WTC11 (cell line): ENCODE measurements around the gene PRKAR2B. TPM values are rescaled to one million over a fixed set of nuclear protein-coding genes. Genes with fewer than 3 reads are reported as not detected.

Experiments
- ATAC-seq: fragments of 200-7000 bp; cut with Tn5 transposase; 2 replicates; pipeline ENCODE4 v1.10.0; 2021; ENCODE audit warnings: mild to moderate bottlenecking, moderate library complexity
- CTCF ChIA-PET: fragments of 300-600 bp; sonication (Branson Sonifier 250); formaldehyde crosslinking; loops from one replicate; lab custom pipeline; 2021; ENCODE audit warnings: antibody characterized with exemption; lab: Charles Lee
- POLR2A ChIA-PET: fragments of 350-600 bp; sonication (Branson Sonifier 250); formaldehyde crosslinking; loops from one replicate; lab custom pipeline; 2021; ENCODE audit warnings: antibody characterized with exemption; lab: Charles Lee
- DNase-seq: peaks from one replicate; pipeline ENCODE4 v3.0.0; 2021; ENCODE audit warnings: low spot score
- H3K27ac Mint-ChIP-seq: 2 replicates; pipeline ENCODE4 v1.8.0; 2021; ENCODE audit warnings: mixed read lengths
- H3K27me3 Mint-ChIP-seq: 2 replicates; pipeline ENCODE4 v1.8.0; 2021; ENCODE audit warnings: low read depth, mild to moderate bottlenecking, moderate library complexity, mixed read lengths
- H3K36me3 Mint-ChIP-seq: 2 replicates; pipeline ENCODE4 v1.8.0; 2021; ENCODE audit warnings: mixed read lengths
- H3K4me1 Mint-ChIP-seq: 2 replicates; pipeline ENCODE4 v1.8.0; 2022; ENCODE audit warnings: mixed read lengths
- H3K4me3 Mint-ChIP-seq: 2 replicates; pipeline ENCODE4 v1.8.0; 2021; ENCODE audit warnings: mild to moderate bottlenecking, moderate library complexity, mixed read lengths
- H3K9me3 Mint-ChIP-seq: 2 replicates; pipeline ENCODE4 v1.8.0; 2021; ENCODE audit warnings: mixed read lengths
- ATF1 ChIP-seq: sonication (generic); formaldehyde crosslinking; IDR thresholded peaks from 2 replicates; pipeline ENCODE4 v1.8.1; 2023; ENCODE audit warnings: mild to moderate bottlenecking, moderate library complexity, missing genetic modification reagents
- CREM ChIP-seq: sonication (generic); formaldehyde crosslinking; IDR thresholded peaks from 2 replicates; pipeline ENCODE4 v1.8.1; 2022; ENCODE audit warnings: mild to moderate bottlenecking, missing genetic modification reagents, moderate library complexity
- ESRRA ChIP-seq: sonication (generic); formaldehyde crosslinking; IDR thresholded peaks from 2 replicates; pipeline ENCODE4 v1.8.1; 2022; ENCODE audit warnings: mild to moderate bottlenecking, missing genetic modification reagents, borderline replicate concordance
- ETV6 ChIP-seq: sonication (generic); formaldehyde crosslinking; IDR thresholded peaks from 2 replicates; pipeline ENCODE4 v1.8.1; 2022; ENCODE audit warnings: mild to moderate bottlenecking, missing genetic modification reagents
- FOXK1 ChIP-seq: sonication (generic); formaldehyde crosslinking; IDR thresholded peaks from 2 replicates; pipeline ENCODE4 v1.8.0; 2022; ENCODE audit warnings: mild to moderate bottlenecking, moderate library complexity, missing genetic modification reagents
- FOXP1 ChIP-seq: sonication (generic); formaldehyde crosslinking; IDR thresholded peaks from 2 replicates; pipeline ENCODE4 v1.8.0; 2022; ENCODE audit warnings: missing genetic modification reagents, mild to moderate bottlenecking, moderate library complexity, borderline replicate concordance
- NR1H2 ChIP-seq: sonication (generic); formaldehyde crosslinking; IDR thresholded peaks from 2 replicates; pipeline ENCODE4 v1.9.0; 2021; ENCODE audit warnings: mild to moderate bottlenecking, moderate library complexity, missing genetic modification reagents
- NR3C1 ChIP-seq: sonication (generic); formaldehyde crosslinking; conservative IDR thresholded peaks from 2 replicates; pipeline ENCODE4 v1.8.1; 2023; ENCODE audit warnings: low read depth, mild to moderate bottlenecking, missing genetic modification reagents
- ZNF121 ChIP-seq: sonication (generic); formaldehyde crosslinking; IDR thresholded peaks from 2 replicates; pipeline ENCODE4 v1.8.0; 2023; ENCODE audit warnings: missing genetic modification reagents
- ZNF138 ChIP-seq: sonication (generic); formaldehyde crosslinking; conservative IDR thresholded peaks from 2 replicates; pipeline ENCODE4 v1.8.1; 2022; ENCODE audit warnings: mild to moderate bottlenecking, moderate library complexity, missing genetic modification reagents
- ZNF219 ChIP-seq: sonication (generic); formaldehyde crosslinking; IDR thresholded peaks from 2 replicates; pipeline ENCODE4 v1.8.0; 2023; ENCODE audit warnings: missing genetic modification reagents, mild to moderate bottlenecking, borderline replicate concordance
- total RNA-seq: library from RNA; stranded (reverse); gene quantifications from 3 replicates; pipeline ENCODE4 v1.2.3, GENCODE V29; 2021
- TF ChIP-seq, protein P1 (sequence below): sonication (generic); formaldehyde crosslinking; IDR thresholded peaks from 2 replicates; pipeline ENCODE4 v1.8.0; 2022; ENCODE audit warnings: missing genetic modification reagents
- TF ChIP-seq, protein P2 (sequence below): sonication (generic); formaldehyde crosslinking; IDR thresholded peaks from 2 replicates; pipeline ENCODE4 v1.8.0; 2023; ENCODE audit warnings: missing genetic modification reagents
- TF ChIP-seq, protein P3 (sequence below): sonication (generic); formaldehyde crosslinking; IDR thresholded peaks from 2 replicates; pipeline ENCODE4 v1.8.1; 2022; ENCODE audit warnings: low read depth, missing genetic modification reagents, borderline replicate concordance
- TF ChIP-seq, protein P4 (sequence below): sonication (generic); formaldehyde crosslinking; conservative IDR thresholded peaks from 2 replicates; pipeline ENCODE4 v1.8.1; 2023; ENCODE audit warnings: mild to moderate bottlenecking, low read depth, missing genetic modification reagents, moderate library complexity
- TF ChIP-seq, protein P5 (sequence below): sonication (generic); formaldehyde crosslinking; IDR thresholded peaks from 2 replicates; pipeline ENCODE4 v1.8.1; 2022; ENCODE audit warnings: mild to moderate bottlenecking, moderate library complexity, missing genetic modification reagents

Gene PRKAR2B
- total RNA-seq, 1 experiment from 2014 or later = 29.6 TPM

DNA sequence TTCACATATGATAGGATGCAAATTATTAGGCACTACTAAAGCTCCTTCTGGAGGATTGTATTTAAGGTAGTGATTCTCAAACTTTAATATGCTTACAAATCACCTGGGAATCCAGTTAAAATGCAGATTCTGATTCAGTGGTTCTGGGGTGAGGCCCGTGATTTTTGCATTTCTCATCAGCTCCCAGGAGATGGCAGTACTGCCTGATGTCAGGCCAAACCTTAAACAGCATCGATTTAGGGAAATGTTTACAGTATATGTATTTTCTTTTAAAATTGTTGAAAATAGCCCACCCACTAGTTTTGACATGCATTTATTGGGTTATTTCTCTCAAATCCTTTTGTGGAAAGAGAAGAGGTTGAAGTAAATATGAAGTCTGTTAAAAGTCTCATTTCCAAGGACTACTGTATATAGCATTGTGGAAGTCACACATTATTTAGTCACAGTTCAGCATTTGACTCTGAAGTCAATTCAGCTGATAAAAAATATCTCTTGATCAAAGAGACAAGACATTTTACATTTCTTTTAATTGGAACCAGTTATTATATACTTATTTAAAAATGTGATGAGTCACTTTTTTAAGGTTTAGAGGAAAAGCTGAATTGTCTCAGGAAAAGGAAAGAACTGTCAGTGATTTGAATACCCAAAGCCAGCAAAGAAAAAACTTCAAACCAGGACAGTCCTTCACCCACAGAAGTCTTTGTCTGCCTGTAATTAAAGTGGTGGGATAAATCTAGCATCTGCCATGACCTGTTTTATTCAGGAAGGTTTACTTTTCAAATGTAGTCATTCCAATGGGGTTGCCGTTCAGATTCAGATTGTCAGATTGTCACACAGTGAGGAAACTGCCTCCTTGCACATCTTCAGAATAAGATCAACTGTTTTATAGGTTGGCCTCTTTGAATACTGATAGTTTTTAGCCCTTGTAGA is 103.2 kb downstream of the PRKAR2B start:
- Mint-ChIP-seq H3K9me3 (no peaks in the 10 kb centered on the region), H3K27ac (peak overlapping the region; percentile 29; the same call in 1 of the 2 replicates), H3K36me3 (no peaks in the 10 kb centered on the region), H3K27me3 (no peaks in the 10 kb centered on the region), H3K4me3 (no peak overlapping the region), H3K4me1 (peaks cover 21% of the 10 kb centered on the region)
- TF ChIP-seq FOXP1 (no peak), ETV6 (CRISPR knock-in tag) (no peak), ZNF121 (CRISPR knock-in tag) (no peak), ZNF138 (CRISPR knock-in tag) (no peak), ESRRA (no peak)
- TF ChIP-seq, protein P1, sequence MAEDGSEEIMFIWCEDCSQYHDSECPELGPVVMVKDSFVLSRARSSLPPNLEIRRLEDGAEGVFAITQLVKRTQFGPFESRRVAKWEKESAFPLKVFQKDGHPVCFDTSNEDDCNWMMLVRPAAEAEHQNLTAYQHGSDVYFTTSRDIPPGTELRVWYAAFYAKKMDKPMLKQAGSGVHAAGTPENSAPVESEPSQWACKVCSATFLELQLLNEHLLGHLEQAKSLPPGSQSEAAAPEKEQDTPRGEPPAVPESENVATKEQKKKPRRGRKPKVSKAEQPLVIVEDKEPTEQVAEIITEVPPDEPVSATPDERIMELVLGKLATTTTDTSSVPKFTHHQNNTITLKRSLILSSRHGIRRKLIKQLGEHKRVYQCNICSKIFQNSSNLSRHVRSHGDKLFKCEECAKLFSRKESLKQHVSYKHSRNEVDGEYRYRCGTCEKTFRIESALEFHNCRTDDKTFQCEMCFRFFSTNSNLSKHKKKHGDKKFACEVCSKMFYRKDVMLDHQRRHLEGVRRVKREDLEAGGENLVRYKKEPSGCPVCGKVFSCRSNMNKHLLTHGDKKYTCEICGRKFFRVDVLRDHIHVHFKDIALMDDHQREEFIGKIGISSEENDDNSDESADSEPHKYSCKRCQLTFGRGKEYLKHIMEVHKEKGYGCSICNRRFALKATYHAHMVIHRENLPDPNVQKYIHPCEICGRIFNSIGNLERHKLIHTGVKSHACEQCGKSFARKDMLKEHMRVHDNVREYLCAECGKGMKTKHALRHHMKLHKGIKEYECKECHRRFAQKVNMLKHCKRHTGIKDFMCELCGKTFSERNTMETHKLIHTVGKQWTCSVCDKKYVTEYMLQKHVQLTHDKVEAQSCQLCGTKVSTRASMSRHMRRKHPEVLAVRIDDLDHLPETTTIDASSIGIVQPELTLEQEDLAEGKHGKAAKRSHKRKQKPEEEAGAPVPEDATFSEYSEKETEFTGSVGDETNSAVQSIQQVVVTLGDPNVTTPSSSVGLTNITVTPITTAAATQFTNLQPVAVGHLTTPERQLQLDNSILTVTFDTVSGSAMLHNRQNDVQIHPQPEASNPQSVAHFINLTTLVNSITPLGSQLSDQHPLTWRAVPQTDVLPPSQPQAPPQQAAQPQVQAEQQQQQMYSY (CRISPR knock-in tag) = no peak
- POLR2A ChIA-PET = interaction anchor here (0.6 kb wide), 1 partner anchor 201 kb away, joined by 3 read pairs; no protein-coding TSS in a partner anchor
- ATAC-seq (peak; percentile 81), DNase-seq (peak; percentile 27)
- CTCF ChIA-PET = interaction anchor here (0.6 to 7.7 kb wide), 20 partner anchors 9 to 368 kb away, joined by 3 to 105 read pairs (median 5); partner anchors contain the start of gene HBP1

DNA sequence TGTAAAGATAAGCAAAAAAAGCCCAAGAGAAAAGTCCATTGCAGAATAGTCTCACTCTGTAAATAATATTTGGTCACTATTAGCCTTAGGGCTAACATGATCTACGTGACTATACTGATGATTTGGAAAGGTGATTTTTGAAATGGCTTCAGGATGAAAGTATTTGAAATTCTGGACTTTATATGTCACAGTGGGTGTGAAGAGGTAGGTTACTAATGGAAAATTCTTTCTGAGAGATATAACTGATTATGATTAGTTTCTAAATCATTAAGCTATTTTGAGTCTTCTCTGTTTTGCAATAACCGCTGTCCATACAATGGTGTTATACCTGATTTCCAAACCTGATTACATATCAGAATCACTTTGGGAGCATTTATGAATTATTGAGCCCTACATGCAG is 104.2 kb downstream of the PRKAR2B start:
- TF ChIP-seq FOXK1 (CRISPR knock-in tag) (no peak), NR3C1 (no peak), CREM (CRISPR knock-in tag) (no peak), ATF1 (no peak), FOXP1 (no peak), ZNF138 (CRISPR knock-in tag) (no peak), NR1H2 (CRISPR knock-in tag) (no peak), ZNF219 (CRISPR knock-in tag) (no peak)
- TF ChIP-seq, protein P2, sequence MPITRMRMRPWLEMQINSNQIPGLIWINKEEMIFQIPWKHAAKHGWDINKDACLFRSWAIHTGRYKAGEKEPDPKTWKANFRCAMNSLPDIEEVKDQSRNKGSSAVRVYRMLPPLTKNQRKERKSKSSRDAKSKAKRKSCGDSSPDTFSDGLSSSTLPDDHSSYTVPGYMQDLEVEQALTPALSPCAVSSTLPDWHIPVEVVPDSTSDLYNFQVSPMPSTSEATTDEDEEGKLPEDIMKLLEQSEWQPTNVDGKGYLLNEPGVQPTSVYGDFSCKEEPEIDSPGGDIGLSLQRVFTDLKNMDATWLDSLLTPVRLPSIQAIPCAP = no peak
- TF ChIP-seq, protein P3, sequence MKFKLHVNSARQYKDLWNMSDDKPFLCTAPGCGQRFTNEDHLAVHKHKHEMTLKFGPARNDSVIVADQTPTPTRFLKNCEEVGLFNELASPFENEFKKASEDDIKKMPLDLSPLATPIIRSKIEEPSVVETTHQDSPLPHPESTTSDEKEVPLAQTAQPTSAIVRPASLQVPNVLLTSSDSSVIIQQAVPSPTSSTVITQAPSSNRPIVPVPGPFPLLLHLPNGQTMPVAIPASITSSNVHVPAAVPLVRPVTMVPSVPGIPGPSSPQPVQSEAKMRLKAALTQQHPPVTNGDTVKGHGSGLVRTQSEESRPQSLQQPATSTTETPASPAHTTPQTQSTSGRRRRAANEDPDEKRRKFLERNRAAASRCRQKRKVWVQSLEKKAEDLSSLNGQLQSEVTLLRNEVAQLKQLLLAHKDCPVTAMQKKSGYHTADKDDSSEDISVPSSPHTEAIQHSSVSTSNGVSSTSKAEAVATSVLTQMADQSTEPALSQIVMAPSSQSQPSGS (CRISPR knock-in tag) = no peak
- TF ChIP-seq, protein P4, sequence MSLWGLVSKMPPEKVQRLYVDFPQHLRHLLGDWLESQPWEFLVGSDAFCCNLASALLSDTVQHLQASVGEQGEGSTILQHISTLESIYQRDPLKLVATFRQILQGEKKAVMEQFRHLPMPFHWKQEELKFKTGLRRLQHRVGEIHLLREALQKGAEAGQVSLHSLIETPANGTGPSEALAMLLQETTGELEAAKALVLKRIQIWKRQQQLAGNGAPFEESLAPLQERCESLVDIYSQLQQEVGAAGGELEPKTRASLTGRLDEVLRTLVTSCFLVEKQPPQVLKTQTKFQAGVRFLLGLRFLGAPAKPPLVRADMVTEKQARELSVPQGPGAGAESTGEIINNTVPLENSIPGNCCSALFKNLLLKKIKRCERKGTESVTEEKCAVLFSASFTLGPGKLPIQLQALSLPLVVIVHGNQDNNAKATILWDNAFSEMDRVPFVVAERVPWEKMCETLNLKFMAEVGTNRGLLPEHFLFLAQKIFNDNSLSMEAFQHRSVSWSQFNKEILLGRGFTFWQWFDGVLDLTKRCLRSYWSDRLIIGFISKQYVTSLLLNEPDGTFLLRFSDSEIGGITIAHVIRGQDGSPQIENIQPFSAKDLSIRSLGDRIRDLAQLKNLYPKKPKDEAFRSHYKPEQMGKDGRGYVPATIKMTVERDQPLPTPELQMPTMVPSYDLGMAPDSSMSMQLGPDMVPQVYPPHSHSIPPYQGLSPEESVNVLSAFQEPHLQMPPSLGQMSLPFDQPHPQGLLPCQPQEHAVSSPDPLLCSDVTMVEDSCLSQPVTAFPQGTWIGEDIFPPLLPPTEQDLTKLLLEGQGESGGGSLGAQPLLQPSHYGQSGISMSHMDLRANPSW (CRISPR knock-in tag) = no peak
- TF ChIP-seq, protein P5, sequence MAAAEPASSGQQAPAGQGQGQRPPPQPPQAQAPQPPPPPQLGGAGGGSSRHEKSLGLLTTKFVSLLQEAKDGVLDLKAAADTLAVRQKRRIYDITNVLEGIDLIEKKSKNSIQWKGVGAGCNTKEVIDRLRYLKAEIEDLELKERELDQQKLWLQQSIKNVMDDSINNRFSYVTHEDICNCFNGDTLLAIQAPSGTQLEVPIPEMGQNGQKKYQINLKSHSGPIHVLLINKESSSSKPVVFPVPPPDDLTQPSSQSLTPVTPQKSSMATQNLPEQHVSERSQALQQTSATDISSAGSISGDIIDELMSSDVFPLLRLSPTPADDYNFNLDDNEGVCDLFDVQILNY (CRISPR knock-in tag) = no peak
- POLR2A ChIA-PET = no interaction called here
- ATAC-seq = no peak
- no peak for DNase-seq
- Mint-ChIP-seq H3K36me3 (no peaks in the 10 kb centered on the region), H3K27ac (no peak overlapping the region), H3K9me3 (no peaks in the 10 kb centered on the region), H3K4me1 (peaks cover 21% of the 10 kb centered on the region), H3K4me3 (no peak overlapping the region), H3K27me3 (no peaks in the 10 kb centered on the region)
- CTCF ChIA-PET = interaction anchor here (1.6 to 7.7 kb wide), 7 partner anchors 17 to 352 kb away, joined by 5 to 105 read pairs (median 14); partner anchors contain the start of gene HBP1
